ENCODE data around the gene FAM168A.

DNA sequence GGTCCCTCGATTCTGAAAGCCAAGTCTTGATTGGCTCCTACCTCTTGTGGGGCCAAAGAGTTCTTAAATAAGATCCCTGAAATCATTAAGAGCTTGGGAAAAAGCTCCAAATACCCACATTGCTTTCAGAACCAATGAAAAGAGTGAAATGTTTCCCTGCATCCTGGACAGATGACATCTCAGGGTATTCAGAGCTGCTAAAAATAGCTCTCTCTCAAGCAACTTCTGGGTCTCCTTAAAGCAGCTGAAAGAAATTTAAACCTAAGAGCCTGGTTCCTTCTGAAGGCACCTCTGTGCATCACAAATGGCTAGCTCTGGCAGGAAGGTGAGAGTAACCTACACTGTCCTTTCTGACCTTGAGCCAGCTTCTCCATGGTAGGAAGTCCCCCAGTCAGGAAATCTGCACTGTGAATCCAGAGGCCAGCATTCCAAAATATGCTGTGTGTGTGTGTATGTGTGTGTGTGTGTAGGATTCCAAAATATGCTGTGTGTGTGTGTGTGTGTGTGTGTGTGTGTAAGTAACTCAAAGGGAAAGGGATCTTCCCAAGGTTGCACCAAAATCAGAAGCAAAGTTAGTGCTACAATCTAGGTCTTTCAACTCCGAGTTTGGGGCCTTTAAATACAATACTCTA lies 171.6 kb downstream of the FAM168A start:
- TF ChIP-seq, protein P1, sequence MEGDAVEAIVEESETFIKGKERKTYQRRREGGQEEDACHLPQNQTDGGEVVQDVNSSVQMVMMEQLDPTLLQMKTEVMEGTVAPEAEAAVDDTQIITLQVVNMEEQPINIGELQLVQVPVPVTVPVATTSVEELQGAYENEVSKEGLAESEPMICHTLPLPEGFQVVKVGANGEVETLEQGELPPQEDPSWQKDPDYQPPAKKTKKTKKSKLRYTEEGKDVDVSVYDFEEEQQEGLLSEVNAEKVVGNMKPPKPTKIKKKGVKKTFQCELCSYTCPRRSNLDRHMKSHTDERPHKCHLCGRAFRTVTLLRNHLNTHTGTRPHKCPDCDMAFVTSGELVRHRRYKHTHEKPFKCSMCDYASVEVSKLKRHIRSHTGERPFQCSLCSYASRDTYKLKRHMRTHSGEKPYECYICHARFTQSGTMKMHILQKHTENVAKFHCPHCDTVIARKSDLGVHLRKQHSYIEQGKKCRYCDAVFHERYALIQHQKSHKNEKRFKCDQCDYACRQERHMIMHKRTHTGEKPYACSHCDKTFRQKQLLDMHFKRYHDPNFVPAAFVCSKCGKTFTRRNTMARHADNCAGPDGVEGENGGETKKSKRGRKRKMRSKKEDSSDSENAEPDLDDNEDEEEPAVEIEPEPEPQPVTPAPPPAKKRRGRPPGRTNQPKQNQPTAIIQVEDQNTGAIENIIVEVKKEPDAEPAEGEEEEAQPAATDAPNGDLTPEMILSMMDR (IDR thresholded peaks at IDR 0.05): no peak
- no peak for TF ChIP-seq POLR2AphosphoS5 (IDR thresholded peaks at IDR 0.05)

Data from esophagus muscularis mucosa (tissue), 3 donors.